HG03175 (cell line): ENCODE measurements around the gene CDKN3.

Experiments
- ATAC-seq: cut with Tn5 transposase; IDR thresholded peaks from one replicate; pipeline ENCODE4 v1.9.1; 2021; ENCODE audit warnings: mild to moderate bottlenecking, moderate library complexity; ENCODE audit not compliant: unreplicated experiment

Gene CDKN3

GRCh38 chr14:54396493-54397335, at the start of gene CDKN3:
CDKN3 (plus strand) TSS chr14:54397007; CDS start chr14:54397069, 62 bp downstream.
- ATAC-seq: peak; percentile 98

GRCh38 chr14:54347044-54347443, 49.8 kb upstream of the CDKN3 start:
- no peak for ATAC-seq

- ATAC-seq: peak; percentile 50
Measured at GRCh38 chr14:54348001-54348611, 48.7 kb upstream of the CDKN3 start.

GRCh38 chr14:54348923-54349620, 47.7 kb upstream of the CDKN3 start:
- no peak for ATAC-seq

- ATAC-seq: no peak
Measured at GRCh38 chr14:54349713-54350112, 47.1 kb upstream of the CDKN3 start.

- ATAC-seq: no peak
Measured at GRCh38 chr14:54350203-54350602, 46.6 kb upstream of the CDKN3 start.

GRCh38 chr14:54353266-54353665, 43.5 kb upstream of the CDKN3 start:
- no peak for ATAC-seq

- no peak for ATAC-seq
Measured at GRCh38 chr14:54353694-54354093, 43.1 kb upstream of the CDKN3 start.

GRCh38 chr14:54354096-54354495, 42.7 kb upstream of the CDKN3 start:
- ATAC-seq: no peak

GRCh38 chr14:54354968-54355641, 41.7 kb upstream of the CDKN3 start:
- ATAC-seq: no peak

- ATAC-seq: no peak
Measured at GRCh38 chr14:54355698-54356097, 41.1 kb upstream of the CDKN3 start.

- ATAC-seq: no peak
Measured at GRCh38 chr14:54356172-54356571, 40.6 kb upstream of the CDKN3 start.

- ATAC-seq: no peak
Measured at GRCh38 chr14:54360667-54361066, 36.1 kb upstream of the CDKN3 start.

- no peak for ATAC-seq
Measured at GRCh38 chr14:54362089-54362504, 34.7 kb upstream of the CDKN3 start.

- ATAC-seq: no peak
Measured at GRCh38 chr14:54362759-54363437, 33.9 kb upstream of the CDKN3 start.

GRCh38 chr14:54364555-54365415, 32.0 kb upstream of the CDKN3 start:
- no peak for ATAC-seq

- ATAC-seq: no peak
Measured at GRCh38 chr14:54366736-54367735, 29.8 kb upstream of the CDKN3 start.

- no peak for ATAC-seq
Measured at GRCh38 chr14:54368291-54368690, 28.5 kb upstream of the CDKN3 start.
